Panc1 (cell line): ENCODE measurements around the gene ESRRB.

Source experiments
- CTCF ChIP-seq: fragments of 450-650 bp; IDR thresholded peaks from 2 replicates; pipeline ENCODE4 v1.5.1; 2017; ENCODE audit warnings: mild to moderate bottlenecking
- POLR2AphosphoS5 ChIP-seq: IDR thresholded peaks from 2 replicates; pipeline ENCODE4 v1.6.1; 2012; ENCODE audit warnings: mild to moderate bottlenecking, low read depth, low read length, moderate library complexity
- REST ChIP-seq, 2 experiments: IDR thresholded peaks; 2 replicates each; pipeline ENCODE4 v1.6.1; 2011 to 2012; ENCODE audit warnings: low read depth in 2 of 2, control low read depth in 1 of 2, low read length in 1 of 2, mild to moderate bottlenecking in 1 of 2, moderate library complexity in 1 of 2; ENCODE audit not compliant: insufficient read depth in 1 of 2
- SIN3A ChIP-seq: IDR thresholded peaks from 2 replicates; pipeline ENCODE4 v1.6.1; 2012; ENCODE audit warnings: low read depth, mild to moderate bottlenecking, low read length, moderate library complexity, borderline replicate concordance; ENCODE audit not compliant: insufficient read depth
- TCF7L2 ChIP-seq: IDR thresholded peaks from 2 replicates; pipeline ENCODE4 v1.6.1; 2011; ENCODE audit warnings: mild to moderate bottlenecking, low read depth, low read length, inconsistent platforms

- TF ChIP-seq CTCF (no peak), POLR2AphosphoS5 (no peak), SIN3A (no peak), REST (IDR thresholded peaks at IDR 0.05; ENCODE audit: insufficient read depth in 1 of 2, low read depth in 2 of 2, low read length in 1 of 2) (no peak), TCF7L2 (no peak)
Measured at GRCh38 chr14:76461886-76462285, 85.9 kb downstream of the ESRRB start.
